ENCODE results near the gene RREB1.

Gene RREB1

DNA sequence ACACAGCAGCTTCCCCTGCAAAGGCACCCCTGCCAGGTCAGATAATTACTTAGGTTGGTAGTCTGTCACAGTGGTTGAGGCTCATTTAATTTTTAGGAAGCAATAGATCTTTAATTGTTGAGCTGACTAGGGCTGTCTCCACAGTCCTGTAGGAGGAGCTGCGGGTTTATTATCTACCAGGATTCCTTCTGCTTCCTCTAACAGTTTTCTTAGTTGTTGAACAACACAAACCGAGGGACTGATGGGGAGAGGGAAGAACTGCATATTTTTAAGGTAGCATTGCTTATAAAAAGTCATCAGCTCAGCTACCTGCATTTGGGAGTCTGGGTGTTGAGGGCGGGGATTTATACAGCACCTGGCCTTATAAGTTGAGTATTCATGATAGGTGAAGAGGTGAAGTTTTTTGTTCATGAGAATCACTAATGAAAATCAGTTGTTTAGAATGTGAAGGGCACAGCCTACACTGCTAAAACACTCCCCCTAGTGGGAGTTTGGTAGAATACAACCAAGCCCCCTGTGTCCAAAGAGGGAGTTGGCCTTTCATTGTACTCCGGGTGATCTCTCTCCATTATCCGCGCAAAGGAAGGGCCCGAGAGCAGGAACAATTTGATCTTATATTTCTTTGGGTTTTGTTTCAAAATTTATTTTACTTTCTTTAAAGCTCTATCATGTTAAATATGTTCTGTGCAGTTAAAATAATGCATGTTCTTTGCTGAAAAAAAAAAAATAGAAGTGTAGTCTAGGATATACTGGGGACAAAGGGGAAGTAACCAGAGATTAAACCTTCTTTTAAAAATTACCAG is 135.6 kb downstream of the RREB1 start:
- DNase-seq (ENCODE audit: low read depth): peak; percentile 58
- no peak overlapping the region for H3K4me3 ChIP-seq (ENCODE audit: low read length)
- TF ChIP-seq, protein P1, sequence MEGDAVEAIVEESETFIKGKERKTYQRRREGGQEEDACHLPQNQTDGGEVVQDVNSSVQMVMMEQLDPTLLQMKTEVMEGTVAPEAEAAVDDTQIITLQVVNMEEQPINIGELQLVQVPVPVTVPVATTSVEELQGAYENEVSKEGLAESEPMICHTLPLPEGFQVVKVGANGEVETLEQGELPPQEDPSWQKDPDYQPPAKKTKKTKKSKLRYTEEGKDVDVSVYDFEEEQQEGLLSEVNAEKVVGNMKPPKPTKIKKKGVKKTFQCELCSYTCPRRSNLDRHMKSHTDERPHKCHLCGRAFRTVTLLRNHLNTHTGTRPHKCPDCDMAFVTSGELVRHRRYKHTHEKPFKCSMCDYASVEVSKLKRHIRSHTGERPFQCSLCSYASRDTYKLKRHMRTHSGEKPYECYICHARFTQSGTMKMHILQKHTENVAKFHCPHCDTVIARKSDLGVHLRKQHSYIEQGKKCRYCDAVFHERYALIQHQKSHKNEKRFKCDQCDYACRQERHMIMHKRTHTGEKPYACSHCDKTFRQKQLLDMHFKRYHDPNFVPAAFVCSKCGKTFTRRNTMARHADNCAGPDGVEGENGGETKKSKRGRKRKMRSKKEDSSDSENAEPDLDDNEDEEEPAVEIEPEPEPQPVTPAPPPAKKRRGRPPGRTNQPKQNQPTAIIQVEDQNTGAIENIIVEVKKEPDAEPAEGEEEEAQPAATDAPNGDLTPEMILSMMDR (conservative IDR thresholded peaks at IDR 0.05; ENCODE audit: low read length): peak; percentile 95

DNA sequence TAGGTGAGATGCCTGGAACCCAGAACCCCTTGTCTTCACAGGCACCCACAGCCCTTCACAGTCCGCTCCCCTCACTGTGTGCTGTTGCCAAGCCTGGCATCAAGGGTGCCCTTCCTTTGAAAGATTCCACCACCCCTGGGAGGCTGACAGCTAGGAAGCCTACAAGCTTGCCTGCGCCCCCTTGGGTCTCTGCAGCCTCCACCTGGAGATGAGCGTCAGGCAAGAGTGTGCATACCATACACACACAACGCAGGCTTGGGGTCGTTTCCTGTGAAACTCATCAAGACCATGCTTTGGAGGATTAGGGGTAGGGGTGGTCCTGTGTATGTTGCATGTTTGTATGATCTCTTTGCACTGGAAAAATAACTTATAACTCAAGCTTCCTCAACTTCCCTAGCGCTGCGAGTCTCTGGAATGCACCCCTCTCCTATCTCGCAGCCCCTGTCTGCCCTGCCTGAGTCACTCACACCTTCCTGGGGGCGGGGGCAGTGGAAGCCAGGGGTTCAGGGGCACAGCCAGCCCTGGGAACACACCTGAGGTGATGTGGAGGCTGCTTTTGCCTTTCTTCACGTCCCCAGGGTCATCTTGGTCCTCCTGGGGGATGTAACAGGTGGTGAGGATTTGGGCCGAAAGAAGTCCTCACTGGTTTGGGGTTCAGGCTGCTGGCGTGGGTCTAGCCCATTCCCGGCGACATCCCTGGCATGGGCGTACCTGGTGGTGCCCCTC is 138.1 kb downstream of the RREB1 start:
- DNase-seq (ENCODE audit: low read depth): no peak
- TF ChIP-seq, protein P1 (conservative IDR thresholded peaks at IDR 0.05; ENCODE audit: low read length): no peak
- H3K4me3 ChIP-seq (ENCODE audit: low read length): no peak overlapping the region

DNA sequence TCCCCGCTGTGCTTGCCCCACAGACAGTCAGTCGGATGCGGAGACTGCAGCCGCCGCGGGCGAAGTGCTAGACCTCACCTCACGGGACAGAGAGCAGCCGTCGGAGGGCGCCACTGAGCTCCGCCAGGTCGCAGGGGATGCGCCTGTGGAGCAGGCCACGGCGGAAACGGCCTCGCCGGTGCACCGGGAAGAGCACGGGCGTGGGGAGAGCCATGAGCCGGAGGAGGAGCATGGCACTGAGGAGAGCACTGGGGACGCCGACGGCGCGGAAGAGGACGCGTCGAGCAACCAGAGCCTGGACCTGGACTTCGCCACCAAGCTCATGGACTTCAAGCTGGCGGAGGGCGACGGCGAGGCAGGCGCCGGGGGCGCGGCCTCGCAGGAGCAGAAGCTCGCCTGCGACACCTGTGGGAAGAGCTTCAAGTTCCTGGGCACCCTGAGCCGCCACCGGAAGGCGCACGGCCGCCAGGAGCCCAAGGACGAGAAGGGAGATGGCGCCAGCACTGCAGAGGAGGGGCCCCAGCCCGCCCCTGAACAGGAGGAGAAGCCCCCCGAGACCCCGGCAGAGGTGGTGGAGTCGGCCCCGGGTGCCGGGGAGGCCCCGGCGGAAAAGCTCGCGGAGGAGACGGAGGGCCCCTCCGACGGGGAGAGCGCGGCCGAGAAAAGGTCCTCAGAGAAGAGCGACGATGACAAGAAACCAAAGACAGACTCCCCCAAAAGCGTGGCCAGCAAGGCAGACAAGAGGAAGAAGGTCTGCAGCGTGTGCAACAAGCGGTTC is 138.8 kb downstream of the RREB1 start:
- TF ChIP-seq, protein P1 (conservative IDR thresholded peaks at IDR 0.05; ENCODE audit: low read length): no peak
- H3K4me3 ChIP-seq (ENCODE audit: low read length): no peak overlapping the region
- DNase-seq (ENCODE audit: low read depth): no peak

DNA sequence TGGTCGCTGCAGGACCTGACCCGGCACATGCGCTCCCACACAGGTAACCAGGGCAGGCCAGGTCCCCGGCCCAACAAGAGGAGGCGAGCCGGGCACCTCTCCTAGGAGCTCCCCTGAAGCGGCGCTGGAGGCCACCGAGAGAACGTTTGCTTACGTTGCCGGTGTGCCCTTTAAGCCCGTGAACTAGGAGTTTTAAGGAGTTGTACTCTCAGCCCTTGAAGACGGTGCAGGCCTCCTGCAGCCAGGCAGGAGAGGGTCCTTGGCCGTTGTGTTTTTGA is 139.4 kb downstream of the RREB1 start:
- DNase-seq (ENCODE audit: low read depth): no peak
- H3K4me3 ChIP-seq (ENCODE audit: low read length): no peak overlapping the region
- TF ChIP-seq, protein P1 (conservative IDR thresholded peaks at IDR 0.05; ENCODE audit: low read length): no peak

DNA sequence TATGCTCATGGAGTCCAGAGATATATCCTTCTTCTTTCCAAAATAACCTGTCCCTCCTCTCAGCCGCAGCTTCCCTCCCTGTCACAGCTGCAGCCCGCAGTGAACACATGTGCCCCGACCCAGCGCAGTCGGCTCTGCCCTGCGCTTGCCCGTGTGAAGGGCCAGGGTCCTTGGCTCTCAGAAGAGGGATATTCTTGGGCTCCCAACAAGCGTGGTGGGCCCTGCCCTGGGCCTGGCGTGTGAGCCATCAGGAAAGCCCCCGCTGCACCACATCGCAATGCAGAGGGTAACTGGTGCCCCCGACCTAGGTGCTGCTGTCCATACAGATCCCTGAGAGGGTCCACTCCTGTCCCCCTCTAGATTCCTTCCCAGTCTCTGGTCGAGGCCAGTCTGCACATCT is 140.1 kb downstream of the RREB1 start:
- TF ChIP-seq, protein P1 (conservative IDR thresholded peaks at IDR 0.05; ENCODE audit: low read length): no peak
- DNase-seq (ENCODE audit: low read depth): no peak
- H3K4me3 ChIP-seq (ENCODE audit: low read length): no peak overlapping the region

DNA sequence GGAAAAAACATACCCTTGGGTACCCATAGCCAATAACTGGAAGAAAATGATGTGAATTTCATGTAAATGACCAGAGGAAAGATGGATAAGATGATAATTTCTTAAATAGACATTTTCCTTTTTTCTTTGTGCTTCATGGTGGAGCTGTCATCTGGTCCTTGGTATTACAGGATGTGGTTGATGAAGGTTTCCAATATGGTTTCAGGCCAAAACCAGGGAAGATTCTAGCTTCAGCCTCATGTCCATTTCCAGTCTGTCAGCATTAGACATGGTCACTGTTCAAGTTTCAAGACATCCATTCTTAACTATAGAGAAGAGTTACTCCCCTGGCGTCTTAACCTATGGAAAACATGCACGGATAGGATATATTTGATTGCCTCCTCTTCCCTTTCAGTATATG is 141.6 kb downstream of the RREB1 start:
- no peak overlapping the region for H3K4me3 ChIP-seq (ENCODE audit: low read length)
- TF ChIP-seq, protein P1 (conservative IDR thresholded peaks at IDR 0.05; ENCODE audit: low read length): no peak
- peak; percentile 71 for DNase-seq (ENCODE audit: low read depth)

All from AG10803 (cell line).